GM12878 (cell line): Measurements from ENCODE around the gene BAZ2A. TPM values are rescaled to one million over a fixed set of nuclear protein-coding genes. Genes with fewer than 3 reads are reported as not detected.

Experiments used
- ATAC-seq: fragments of 200-7000 bp; cut with Tn5 transposase; 3 replicates; pipeline ENCODE4 v1.9.1; 2020; ENCODE audit warnings: mild to moderate bottlenecking, moderate library complexity
- BruUV-seq: library from RNA; stranded (reverse); fragments of 400-500 nt; replicated peaks from 2 replicates; lab custom pipeline; 2021; lab: Mats Ljungman, UMichigan
- CTCF ChIA-PET: fragments of 300-600 bp; sonication (Branson Sonifier 250); formaldehyde crosslinking; extraction: SDS; loops from one replicate; lab custom pipeline; 2021; ENCODE audit warnings: inconsistent platforms; lab: Yijun Ruan, JAX
- POLR2A ChIA-PET: fragments of 350-600 bp; formaldehyde crosslinking; extraction: SDS; loops from one replicate; lab custom pipeline; 2021; ENCODE audit warnings: inconsistent platforms; lab: Charles Lee
- RAD21 ChIA-PET: fragments of 300-600 bp; sonication (Branson Sonifier 250); formaldehyde crosslinking; loops from one replicate; lab custom pipeline; 2023; ENCODE audit warnings: antibody characterized with exemption; ENCODE audit not compliant: unreplicated experiment; lab: Charles Lee
- SMC1A ChIA-PET: fragments of 300-600 bp; sonication (Branson Sonifier 250); formaldehyde crosslinking; loops from one replicate; lab custom pipeline; 2023; ENCODE audit not compliant: unreplicated experiment, uncharacterized antibody; lab: Charles Lee
- DNase-seq: peaks from one replicate; pipeline ENCODE4 v3.0.0-alpha.2; 2011; ENCODE audit warnings: low read depth, low spot score
- FAIRE-seq: peaks from 3 replicates; lab custom pipeline; 2011; peaks lifted over from hg19 to GRCh38; lab: Jason Lieb, UNC
- H2AFZ ChIP-seq: 2 replicates; pipeline ENCODE4 v1.6.0; 2011; ENCODE audit warnings: low read depth, low read length, control low read depth; ENCODE audit not compliant: control insufficient read depth
- H3K27ac ChIP-seq: 2 replicates; pipeline ENCODE4 v1.5.1; 2011; ENCODE audit warnings: control low read depth; ENCODE audit not compliant: control insufficient read depth, insufficient read depth
- H3K27me3 ChIP-seq, 2 experiments: replicated peaks in 1 of 2; 2 replicates each; pipeline versions ENCODE4 v1.6.0 to v1.6.1; 2011; ENCODE audit warnings: low read length in 1 of 2; ENCODE audit not compliant: control insufficient read depth in 2 of 2, insufficient read depth in 2 of 2
- H3K36me3 ChIP-seq, 2 experiments: 2 replicates each; pipeline ENCODE4 v1.5.1; 2011; ENCODE audit warnings: low read length in 1 of 2; ENCODE audit not compliant: control insufficient read depth in 2 of 2, insufficient read depth in 2 of 2
- H3K4me1 ChIP-seq: 2 replicates; pipeline ENCODE4 v1.6.1; 2011; ENCODE audit warnings: mild to moderate bottlenecking, low read length, moderate library complexity, mixed read lengths; ENCODE audit not compliant: control insufficient read depth, insufficient read depth
- H3K4me2 ChIP-seq: 2 replicates; pipeline ENCODE4 v1.6.0; 2011; ENCODE audit warnings: control low read depth; ENCODE audit not compliant: control insufficient read depth, insufficient read depth
- H3K4me3 ChIP-seq: fragments of 200-600 bp; sonication (generic); 2 replicates; pipeline ENCODE4 v1.5.1; 2016
- H3K79me2 ChIP-seq: 2 replicates; pipeline ENCODE4 v1.6.0; 2011; ENCODE audit warnings: low read length; ENCODE audit not compliant: control insufficient read depth, insufficient read depth
- H3K9ac ChIP-seq: 2 replicates; pipeline ENCODE4 v1.8.0; 2011; ENCODE audit warnings: low read length, control low read depth, mixed read lengths; ENCODE audit not compliant: control insufficient read depth, insufficient read depth
- H3K9me3 ChIP-seq: replicated peaks from 3 replicates; pipeline ENCODE4 v1.5.1; 2011; ENCODE audit warnings: mild to moderate bottlenecking, low read length; ENCODE audit not compliant: control insufficient read depth, insufficient read depth
- H4K20me1 ChIP-seq: 2 replicates; pipeline ENCODE4 v1.6.0; 2011; ENCODE audit not compliant: control insufficient read depth, insufficient read depth
- ATF7 ChIP-seq: fragments of 450-650 bp; IDR thresholded peaks from 2 replicates; pipeline ENCODE4 v1.6.1; 2016; ENCODE audit warnings: low read depth, mild to moderate bottlenecking
- BCL11A ChIP-seq: IDR thresholded peaks from 2 replicates; pipeline ENCODE4 v1.6.1; 2011; ENCODE audit warnings: low read depth, low read length
- CREM ChIP-seq: IDR thresholded peaks from 2 replicates; pipeline ENCODE4 v1.6.1; 2014; ENCODE audit warnings: antibody characterized with exemption, low read depth
- HCFC1 ChIP-seq: fragments of 150-350 bp; IDR thresholded peaks from 2 replicates; pipeline ENCODE4 v1.6.1; 2014; ENCODE audit warnings: low read length
- HDAC2 ChIP-seq: fragments of 200-600 bp; sonication (generic); IDR thresholded peaks from 2 replicates; pipeline ENCODE4 v1.6.1; 2017
- KAT2A ChIP-seq: conservative IDR thresholded peaks from 2 replicates; pipeline ENCODE4 v1.6.1; 2011; ENCODE audit warnings: low read depth, low read length; ENCODE audit not compliant: control insufficient read depth
- LARP7 ChIP-seq: fragments of 450-650 bp; IDR thresholded peaks from 2 replicates; pipeline ENCODE4 v1.6.1; 2017; ENCODE audit warnings: mild to moderate bottlenecking
- NBN ChIP-seq: fragments of 450-650 bp; IDR thresholded peaks from 2 replicates; pipeline ENCODE4 v1.6.1; 2016
- NFIC ChIP-seq: IDR thresholded peaks from 2 replicates; pipeline ENCODE4 v1.6.1; 2012; ENCODE audit warnings: low read depth, mild to moderate bottlenecking, inconsistent platforms, low read length, moderate library complexity
- NR2C1 ChIP-seq: fragments of 450-650 bp; IDR thresholded peaks from 2 replicates; pipeline ENCODE4 v1.6.1; 2017; ENCODE audit warnings: antibody characterized with exemption, mild to moderate bottlenecking, moderate library complexity
- RAD21 ChIP-seq: IDR thresholded peaks from 2 replicates; pipeline ENCODE4 v1.6.1; 2011; ENCODE audit warnings: mild to moderate bottlenecking, low read depth, low read length, moderate library complexity; ENCODE audit not compliant: insufficient read depth
- SMAD1 ChIP-seq: fragments of 450-650 bp; IDR thresholded peaks from 2 replicates; pipeline ENCODE4 v1.6.1; 2018; ENCODE audit warnings: mild to moderate bottlenecking, low read depth; ENCODE audit not compliant: partially characterized antibody
- SMC3 ChIP-seq: IDR thresholded peaks from 2 replicates; pipeline ENCODE4 v1.6.1; 2011; ENCODE audit warnings: low read length, improper control_type of control experiment, borderline replicate concordance
- SUPT20H ChIP-seq: IDR thresholded peaks from 2 replicates; pipeline ENCODE4 v1.6.1; 2011; ENCODE audit warnings: low read depth, mild to moderate bottlenecking, low read length, moderate library complexity, borderline replicate concordance; ENCODE audit not compliant: control insufficient read depth
- TBL1XR1 ChIP-seq: IDR thresholded peaks from 2 replicates; pipeline ENCODE4 v1.6.1; 2012; ENCODE audit warnings: low read depth, low read length, improper control_type of control experiment
- ZNF217 ChIP-seq: fragments of 450-650 bp; IDR thresholded peaks from 2 replicates; pipeline ENCODE4 v1.6.1; 2017; ENCODE audit warnings: antibody characterized with exemption, mild to moderate bottlenecking
- WGBS: methylation state at CpG from one replicate; pipeline ENCODE4 v1.1.6; 2016; ENCODE audit warnings: low lambda C conversion rate; ENCODE audit not compliant: insufficient replicate concordance, insufficient coverage; ENCODE audit errors: missing lambda C conversion rate; 5-methylcytosine and 5-hydroxymethylcytosine counted together
- in situ Hi-C: fragments of 300-500 bp; cut with MboI; formaldehyde crosslinking; loops from 9 replicates; pipeline ENCODE4 v1.14.3; 2018; ENCODE audit warnings: mixed read lengths
- intact Hi-C: fragments of 100-400 bp; cut with micrococcal nuclease; formaldehyde crosslinking; loops from one replicate; pipeline ENCODE4 v1.14.2; 2022; ENCODE audit not compliant: unreplicated experiment
- polyA plus RNA-seq, 11 experiments: library from polyadenylated mRNA; depleted of rRNA in 4 of 11; unstranded in 6 of 11; stranded (reverse) in 5 of 11; fragments of >200 nt; fragmentation: Nextera tagmentation in 4 of 11; fragmentation: Illumina TruSeq in 1 of 11; extraction: Ambion mirVana in 4 of 11; extraction: Trizol in 1 of 11; gene quantifications; 1 replicate in 1 of 11; 2 replicates in 10 of 11; pipeline versions ENCODE4 v1.2.1 to v1.2.3, GENCODE V29; 2011 to 2016; ENCODE audit warnings: inconsistent platforms in 2 of 11, missing spikeins in 2 of 11, low read depth in 1 of 11
- total RNA-seq, 4 experiments: library from RNA; depleted of rRNA in 3 of 4; stranded (reverse); fragments of >200 nt in 3 of 4; fragmentation: Illumina TruSeq in 1 of 4; extraction: Trizol in 1 of 4; gene quantifications; 2 replicates each; pipeline versions ENCODE4 v1.2.1 to v1.2.3, GENCODE V29; 2013 to 2021
- TF ChIP-seq, protein P1 (sequence below): IDR thresholded peaks from 2 replicates; pipeline ENCODE4 v1.6.1; 2012; ENCODE audit warnings: low read length, inconsistent platforms
- TF ChIP-seq, protein P2 (sequence below): fragments of 450-650 bp; IDR thresholded peaks from 2 replicates; pipeline ENCODE4 v1.6.1; 2014; ENCODE audit warnings: mild to moderate bottlenecking
- TF ChIP-seq, protein P3 (sequence below): fragments of 450-650 bp; formaldehyde crosslinking; IDR thresholded peaks from 2 replicates; pipeline ENCODE4 v1.4.0; 2020; ENCODE audit warnings: mild to moderate bottlenecking, moderate library complexity

Gene BAZ2A
- total and polyA plus RNA-seq, 10 of the 15 experiments (the other 5 are each of a cell fraction or from before 2014, with no cell fraction given) = 4.8 to 90.2 (median 29.9) TPM

DNA sequence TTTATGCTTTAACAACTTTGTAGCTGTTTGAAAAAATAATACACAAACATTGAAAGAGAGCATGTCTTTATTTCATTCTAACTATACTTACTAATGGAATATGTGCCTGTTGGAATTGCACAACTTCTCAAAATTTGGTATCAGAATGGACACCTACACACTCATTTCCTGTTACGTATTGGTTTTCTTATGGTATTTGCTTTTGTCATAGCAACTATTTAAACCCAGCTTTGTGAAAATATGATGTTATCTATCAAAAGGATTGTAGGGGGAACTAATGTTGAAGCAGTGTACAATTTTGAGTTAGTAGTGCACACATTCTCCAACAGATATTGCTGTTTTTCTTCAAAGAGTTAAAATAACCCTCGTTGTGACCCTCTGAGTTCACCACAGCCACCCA lies 55.9 kb downstream of the BAZ2A start:
- ChIA-PET SMC1A (interaction anchor here (0.6 to 3.0 kb wide), 4 partner anchors 60 to 136 kb away, joined by 3 to 25 read pairs (median 6); no protein-coding TSS in a partner anchor), RAD21 (interaction anchor here (0.7 to 3.5 kb wide), 2 partner anchors 56 to 60 kb away, joined by 3 to 30 read pairs; no protein-coding TSS in a partner anchor), CTCF (interaction anchor here (0.6 to 6.8 kb wide), 14 partner anchors 11 to 112 kb away, joined by 3 to 56 read pairs (median 6); partner anchors contain the start of gene RBMS2), POLR2A (interaction anchor here (0.6 to 1.5 kb wide), 2 partner anchors 55 to 116 kb away, joined by 4 to 6 read pairs; partner anchors contain the start of gene BAZ2A)
- BruUV-seq = no TSS peak
- H3K4me1 ChIP-seq = peaks cover 10% of the 10 kb centered on the region
- in situ Hi-C loops = no loop called here
- H3K4me3 ChIP-seq = no peak overlapping the region
- TF ChIP-seq NBN = no peak
- TF ChIP-seq SMC3 = no peak
- TF ChIP-seq KAT2A = no peak
- TF ChIP-seq BCL11A = no peak
- TF ChIP-seq NFIC = no peak
- TF ChIP-seq, protein P1, sequence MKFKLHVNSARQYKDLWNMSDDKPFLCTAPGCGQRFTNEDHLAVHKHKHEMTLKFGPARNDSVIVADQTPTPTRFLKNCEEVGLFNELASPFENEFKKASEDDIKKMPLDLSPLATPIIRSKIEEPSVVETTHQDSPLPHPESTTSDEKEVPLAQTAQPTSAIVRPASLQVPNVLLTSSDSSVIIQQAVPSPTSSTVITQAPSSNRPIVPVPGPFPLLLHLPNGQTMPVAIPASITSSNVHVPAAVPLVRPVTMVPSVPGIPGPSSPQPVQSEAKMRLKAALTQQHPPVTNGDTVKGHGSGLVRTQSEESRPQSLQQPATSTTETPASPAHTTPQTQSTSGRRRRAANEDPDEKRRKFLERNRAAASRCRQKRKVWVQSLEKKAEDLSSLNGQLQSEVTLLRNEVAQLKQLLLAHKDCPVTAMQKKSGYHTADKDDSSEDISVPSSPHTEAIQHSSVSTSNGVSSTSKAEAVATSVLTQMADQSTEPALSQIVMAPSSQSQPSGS = no peak
- no peak for TF ChIP-seq LARP7
- no peak for TF ChIP-seq TBL1XR1
- TF ChIP-seq RAD21 = no peak
- no peak for TF ChIP-seq ATF7
- TF ChIP-seq, protein P2, sequence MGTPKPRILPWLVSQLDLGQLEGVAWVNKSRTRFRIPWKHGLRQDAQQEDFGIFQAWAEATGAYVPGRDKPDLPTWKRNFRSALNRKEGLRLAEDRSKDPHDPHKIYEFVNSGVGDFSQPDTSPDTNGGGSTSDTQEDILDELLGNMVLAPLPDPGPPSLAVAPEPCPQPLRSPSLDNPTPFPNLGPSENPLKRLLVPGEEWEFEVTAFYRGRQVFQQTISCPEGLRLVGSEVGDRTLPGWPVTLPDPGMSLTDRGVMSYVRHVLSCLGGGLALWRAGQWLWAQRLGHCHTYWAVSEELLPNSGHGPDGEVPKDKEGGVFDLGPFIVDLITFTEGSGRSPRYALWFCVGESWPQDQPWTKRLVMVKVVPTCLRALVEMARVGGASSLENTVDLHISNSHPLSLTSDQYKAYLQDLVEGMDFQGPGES = no peak
- no peak for TF ChIP-seq ZNF217
- TF ChIP-seq SUPT20H = no peak
- no peak for TF ChIP-seq NR2C1
- TF ChIP-seq, protein P3, sequence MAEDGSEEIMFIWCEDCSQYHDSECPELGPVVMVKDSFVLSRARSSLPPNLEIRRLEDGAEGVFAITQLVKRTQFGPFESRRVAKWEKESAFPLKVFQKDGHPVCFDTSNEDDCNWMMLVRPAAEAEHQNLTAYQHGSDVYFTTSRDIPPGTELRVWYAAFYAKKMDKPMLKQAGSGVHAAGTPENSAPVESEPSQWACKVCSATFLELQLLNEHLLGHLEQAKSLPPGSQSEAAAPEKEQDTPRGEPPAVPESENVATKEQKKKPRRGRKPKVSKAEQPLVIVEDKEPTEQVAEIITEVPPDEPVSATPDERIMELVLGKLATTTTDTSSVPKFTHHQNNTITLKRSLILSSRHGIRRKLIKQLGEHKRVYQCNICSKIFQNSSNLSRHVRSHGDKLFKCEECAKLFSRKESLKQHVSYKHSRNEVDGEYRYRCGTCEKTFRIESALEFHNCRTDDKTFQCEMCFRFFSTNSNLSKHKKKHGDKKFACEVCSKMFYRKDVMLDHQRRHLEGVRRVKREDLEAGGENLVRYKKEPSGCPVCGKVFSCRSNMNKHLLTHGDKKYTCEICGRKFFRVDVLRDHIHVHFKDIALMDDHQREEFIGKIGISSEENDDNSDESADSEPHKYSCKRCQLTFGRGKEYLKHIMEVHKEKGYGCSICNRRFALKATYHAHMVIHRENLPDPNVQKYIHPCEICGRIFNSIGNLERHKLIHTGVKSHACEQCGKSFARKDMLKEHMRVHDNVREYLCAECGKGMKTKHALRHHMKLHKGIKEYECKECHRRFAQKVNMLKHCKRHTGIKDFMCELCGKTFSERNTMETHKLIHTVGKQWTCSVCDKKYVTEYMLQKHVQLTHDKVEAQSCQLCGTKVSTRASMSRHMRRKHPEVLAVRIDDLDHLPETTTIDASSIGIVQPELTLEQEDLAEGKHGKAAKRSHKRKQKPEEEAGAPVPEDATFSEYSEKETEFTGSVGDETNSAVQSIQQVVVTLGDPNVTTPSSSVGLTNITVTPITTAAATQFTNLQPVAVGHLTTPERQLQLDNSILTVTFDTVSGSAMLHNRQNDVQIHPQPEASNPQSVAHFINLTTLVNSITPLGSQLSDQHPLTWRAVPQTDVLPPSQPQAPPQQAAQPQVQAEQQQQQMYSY (CRISPR knock-in tag) = no peak
- no peak for TF ChIP-seq SMAD1
- TF ChIP-seq CREM = no peak
- TF ChIP-seq HCFC1 = no peak
- TF ChIP-seq HDAC2 = no peak
- H3K9me3 ChIP-seq = no peaks in the 10 kb centered on the region
- H2AFZ ChIP-seq = no peak overlapping the region; the same call in 1 of the 2 replicates
- H3K9ac ChIP-seq = no peak overlapping the region
- no peaks in the 10 kb centered on the region for H3K36me3 ChIP-seq
- ATAC-seq (no peak), DNase-seq (no peak), FAIRE-seq (no peak)
- H3K4me2 ChIP-seq = no peak overlapping the region
- H3K27me3 ChIP-seq = no peaks in the 10 kb centered on the region
- no peak overlapping the region for H3K27ac ChIP-seq
- WGBS = 0% methylated on average over 2 of the region's 2 CpGs
- H3K79me2 ChIP-seq = no peaks in the 10 kb centered on the region
- intact Hi-C loops = no loop called here
- H4K20me1 ChIP-seq = no peaks in the 10 kb centered on the region
